ENCODE measurements around the gene LONP2. TPM values are rescaled to one million over a fixed set of nuclear protein-coding genes. Genes with fewer than 3 reads are reported as not detected.
A peak's percentile ranks its signal among the peaks of the same experiment; 100 is the strongest.

LONP2 gene
- total and polyA plus RNA-seq, 9 of the 15 experiments (the other 6 are each of a cell fraction or from before 2014, with no cell fraction given): 8.1 to 41.2 (median 25.6) TPM

DNA sequence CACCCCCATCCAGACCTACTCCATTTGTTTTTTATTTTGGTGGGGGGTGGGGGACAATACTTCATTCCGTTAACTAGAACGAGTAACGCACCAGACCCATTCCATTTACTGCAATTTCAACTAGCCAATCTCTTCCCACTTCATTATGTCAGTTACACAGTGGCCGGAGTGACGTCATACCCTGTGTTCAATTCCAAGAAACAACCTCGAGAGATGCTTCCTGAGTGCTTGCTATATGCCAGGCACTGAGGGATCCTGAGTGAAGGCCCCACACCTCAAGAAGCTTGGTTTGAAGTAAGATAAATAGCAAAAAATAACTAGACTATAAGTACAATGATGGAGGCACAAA lies 150.2 kb downstream of the LONP2 start:
- Histone ChIP-seq H3K4me2 (ENCODE audit: insufficient read depth, low read length) (0 out of 2 replicates have a peak overlapping the region, but pooled peaks have one; percentile 7), H3K79me2 (ENCODE audit: control insufficient read depth, insufficient read depth, low read length) (no peaks in the 10 kb centered on the region), H3K36me3 (ENCODE audit: control insufficient read depth, insufficient read depth, low read length) (no peaks in the 10 kb centered on the region), H4K20me1 (replicated peaks; ENCODE audit: control insufficient read depth, insufficient read depth, low read length) (no peaks in the 10 kb centered on the region), H3K4me1 (replicated peaks in 1 of 2; ENCODE audit: control insufficient read depth in 2 of 2, insufficient read depth in 2 of 2, low read length in 2 of 2) (peaks cover 0 to 10% of the 10 kb centered on the region in 2 experiments; a peak in 3 of 5 replicates), H2AFZ (ENCODE audit: low read depth, low read length) (peak overlapping the region; percentile 78), H3K27ac (ENCODE audit: extremely low read depth, low read depth, low read length) (no peak overlapping the region), H3K9me3 (replicated peaks; ENCODE audit: control insufficient read depth, insufficient read depth, low read depth, low read length) (no peaks in the 10 kb centered on the region), H3K4me3 (no peak overlapping the region), H3K9ac (ENCODE audit: insufficient read depth in 1 of 2, low read depth in 2 of 2, low read length in 2 of 2) (no peak overlapping the region), H3K9me1 (ENCODE audit: control insufficient read depth, insufficient read depth, low read length) (no peaks in the 10 kb centered on the region), H3K27me3 (ENCODE audit: control insufficient read depth in 2 of 2, insufficient read depth in 2 of 2, low read length in 2 of 2) (no peaks in the 10 kb centered on the region)
- ChIA-PET POLR2A (interaction anchor here (0.6 to 1.3 kb wide), 9 partner anchors 9 to 221 kb away, joined by 3 to 6 read pairs (median 3); partner anchors contain the start of gene SIAH1), CTCF (ENCODE audit: low intra/inter-chr PET ratio) (no interaction called here)
- intact Hi-C loops (cut with micrococcal nuclease) (no loop called here), in situ Hi-C loops (cut with MboI) (no loop called here)
- BruUV-seq (replicated peaks): no TSS peak
- DNase-seq (ENCODE audit: extremely low read depth in 1 of 4, low spot score in 3 of 4): peak in 2 of 4 experiments; percentile 28 to 51
- peak; percentile 56 for ATAC-seq
- 21% methylated on average over 6 of the region's 6 CpGs for WGBS (ENCODE audit: insufficient coverage, low coverage, missing lambda C conversion rate)
- FAIRE-seq: no peak
- TF ChIP-seq NFE2 (IDR thresholded peaks at IDR 0.05; ENCODE audit: low read depth) (no peak), HMGN3 (IDR thresholded peaks at IDR 0.05; ENCODE audit: borderline replicate concordance, extremely low read depth, insufficient read length, low read depth, low read length) (no peak), JUND (IDR thresholded peaks at IDR 0.05; ENCODE audit: borderline replicate concordance, low read depth, low read length) (peak; percentile 89), JUND (tag; IDR thresholded peaks at IDR 0.05; ENCODE audit: borderline replicate concordance, low read depth, low read length) (peak; percentile 56), ZNF444 (CRISPR knock-in tag; IDR thresholded peaks at IDR 0.05) (no peak), RBM22 (IDR thresholded peaks at IDR 0.05; ENCODE audit: low read depth, low read length, poor library complexity, severe bottlenecking) (no peak), HDGF (IDR thresholded peaks at IDR 0.05) (no peak), CREB1 (IDR thresholded peaks at IDR 0.05) (no peak), CREB1 (CRISPR knock-in tag; IDR thresholded peaks at IDR 0.05) (peak; percentile 50; the same call in 1 of the 2 replicates), CREM (IDR thresholded peaks at IDR 0.05; ENCODE audit: low read depth) (peak; percentile 77; the same call in 1 of the 2 replicates), NFE2L1 (tag; IDR thresholded peaks at IDR 0.05; ENCODE audit: borderline replicate concordance, low read depth) (no peak), LEF1 (IDR thresholded peaks at IDR 0.05) (no peak), POLR3A (IDR thresholded peaks at IDR 0.05; ENCODE audit: borderline replicate concordance, extremely low read depth, insufficient read depth, insufficient read length) (no peak), USF2 (CRISPR knock-in tag; IDR thresholded peaks at IDR 0.05) (no peak), BRD9 (IDR thresholded peaks at IDR 0.05; ENCODE audit: low read depth, partially characterized antibody) (no peak), CBX8 (IDR thresholded peaks at IDR 0.05; ENCODE audit: borderline replicate concordance, extremely low read depth, low read depth, low read length, poor library complexity, severe bottlenecking) (no peak), TAF9B (IDR thresholded peaks at IDR 0.05; ENCODE audit: partially characterized antibody) (no peak), NEUROD1 (IDR thresholded peaks at IDR 0.05; ENCODE audit: borderline replicate concordance, low read depth, low read length, partially characterized antibody) (no peak), ZNF23 (CRISPR knock-in tag; IDR thresholded peaks at IDR 0.05) (no peak), PTBP1 (IDR thresholded peaks at IDR 0.05; ENCODE audit: low read depth, low read length) (no peak), CBFA2T2 (conservative IDR thresholded peaks at IDR 0.05) (no peak), POLR2A (conservative IDR thresholded peaks at IDR 0.05) (no peak), CSDE1 (IDR thresholded peaks at IDR 0.05) (no peak), ZZZ3 (IDR thresholded peaks at IDR 0.05) (no peak), SAFB2 (IDR thresholded peaks at IDR 0.05; ENCODE audit: borderline replicate concordance, low read depth, low read length, severe bottlenecking) (no peak), XRCC4 (IDR thresholded peaks at IDR 0.05; ENCODE audit: extremely low read depth, insufficient read depth, insufficient read length) (no peak), ETV1 (tag; conservative IDR thresholded peaks at IDR 0.05; ENCODE audit: low read depth) (peak; percentile 31; the same call in 1 of the 2 replicates)
